ENCODE measurements around the gene HECA. TPM values are rescaled to one million over a fixed set of nuclear protein-coding genes. Genes with fewer than 3 reads are reported as not detected.

The HECA gene
- polyA plus RNA-seq, 2 of the 4 experiments (the other 2 are of a cell fraction), result 1.3 to 2.2 TPM

- Histone ChIP-seq H3K4me1 (no peaks in the 10 kb centered on the region), H3K4me3 (no peak overlapping the region), H3K4me2 (no peak overlapping the region), H3K27ac (no peak overlapping the region), H3K9me3 (no peaks in the 10 kb centered on the region)
- ATAC-seq (peak; percentile 54 to 73; a peak in 4 of 6 replicates), FAIRE-seq (no peak), DNase-seq (ENCODE audit: low read depth in 1 of 2, low spot score in 1 of 2) (no peak)
- TF ChIP-seq JUN (IDR thresholded peaks at IDR 0.05) (no peak), POLR2AphosphoS2 (conservative IDR thresholded peaks at IDR 0.05; ENCODE audit: low read length) (no peak), CTCF (IDR thresholded peaks at IDR 0.05) (no peak), HOXA7 (CRISPR knock-in tag; IDR thresholded peaks at IDR 0.05) (no peak), CHD4 (IDR thresholded peaks at IDR 0.05; ENCODE audit: borderline replicate concordance) (no peak), NPAS2 (CRISPR knock-in tag; IDR thresholded peaks at IDR 0.05; ENCODE audit: borderline replicate concordance) (no peak), EHMT2 (IDR thresholded peaks at IDR 0.05; ENCODE audit: low read depth) (no peak), JUNB (IDR thresholded peaks at IDR 0.05) (no peak), KDM1A (IDR thresholded peaks at IDR 0.05; ENCODE audit: low read depth) (no peak), HEYL (CRISPR knock-in tag; IDR thresholded peaks at IDR 0.05) (no peak), POLR2A (IDR thresholded peaks at IDR 0.05; ENCODE audit: low read length) (no peak), HDAC2 (IDR thresholded peaks at IDR 0.05) (no peak), TP53 (CRISPR knock-in tag; IDR thresholded peaks at IDR 0.05) (no peak), RFX5 (IDR thresholded peaks at IDR 0.05) (no peak), PBX3 (IDR thresholded peaks at IDR 0.05) (no peak), ZFP36 (IDR thresholded peaks at IDR 0.05; ENCODE audit: borderline replicate concordance, partially characterized antibody) (no peak), CBX2 (IDR thresholded peaks at IDR 0.05; ENCODE audit: borderline replicate concordance, low read depth) (no peak), FOSB (CRISPR knock-in tag; IDR thresholded peaks at IDR 0.05) (no peak), FOSL2 (IDR thresholded peaks at IDR 0.05) (no peak), FOSL2 (CRISPR knock-in tag; IDR thresholded peaks at IDR 0.05) (no peak), REST (IDR thresholded peaks at IDR 0.05) (no peak)
- WGBS (ENCODE audit: missing lambda C conversion rate), result 53% methylated on average over 3 of the region's 3 CpGs
- ChIA-PET CTCF (no interaction called here), POLR2A (no interaction called here)
These were observed 29.1 kb downstream of the HECA start for GRCh38 chr6:139164001-139164400.

GRCh38 chr6:139165324-139165723 lies 30.4 kb downstream of the HECA start:
- ChIA-PET CTCF (no interaction called here), POLR2A (interaction anchor here (0.6 kb wide), 1 partner anchor 1366 kb away, joined by 5 read pairs; no protein-coding TSS in a partner anchor)
- ATAC-seq, result no peak
- no peaks in the 10 kb centered on the region for H3K9me3 ChIP-seq
- FAIRE-seq, result no peak
- no peak overlapping the region for H3K4me2 ChIP-seq
- H3K27ac ChIP-seq, result no peak overlapping the region
- DNase-seq (ENCODE audit: low read depth in 1 of 2, low spot score in 1 of 2), result no peak
- 87% methylated on average over 2 of the region's 2 CpGs for WGBS (ENCODE audit: missing lambda C conversion rate)
- H3K4me1 ChIP-seq, result no peaks in the 10 kb centered on the region
- H3K4me3 ChIP-seq, result no peak overlapping the region
- TF ChIP-seq NFE2L2 (conservative IDR thresholded peaks at IDR 0.05; ENCODE audit: low read length), result no peak
- TF ChIP-seq HDAC2 (IDR thresholded peaks at IDR 0.05), result no peak
- no peak for TF ChIP-seq HES2 (IDR thresholded peaks at IDR 0.05)
- TF ChIP-seq PHF8 (IDR thresholded peaks at IDR 0.05; ENCODE audit: borderline replicate concordance, low read depth), result no peak
- TF ChIP-seq ATOH8 (CRISPR knock-in tag; IDR thresholded peaks at IDR 0.05; ENCODE audit: low read depth), result no peak
- no peak for TF ChIP-seq POLR2A (IDR thresholded peaks at IDR 0.05; ENCODE audit: low read length)
- TF ChIP-seq HOXB5 (CRISPR knock-in tag; IDR thresholded peaks at IDR 0.05), result no peak
- TF ChIP-seq SMC3 (IDR thresholded peaks at IDR 0.05), result no peak
- no peak for TF ChIP-seq GATA3 (IDR thresholded peaks at IDR 0.05; ENCODE audit: borderline replicate concordance)
- TF ChIP-seq ZFP36 (IDR thresholded peaks at IDR 0.05; ENCODE audit: borderline replicate concordance, partially characterized antibody), result no peak
- TF ChIP-seq HMGXB4 (CRISPR knock-in tag; IDR thresholded peaks at IDR 0.05; ENCODE audit: borderline replicate concordance), result no peak

All from A549 (cell line).